ENCODE data around the gene RPL35.

- no peak for TF ChIP-seq CTCF (conservative IDR thresholded peaks at IDR 0.05; ENCODE audit: low read depth, low read length)
- TF ChIP-seq EZH2 (IDR thresholded peaks at IDR 0.05; ENCODE audit: borderline replicate concordance, low read depth, low read length, poor library complexity, severe bottlenecking), result no peak
Observed at GRCh38 chr9:124877021-124877782, 15.4 kb upstream of the RPL35 start.

Measured in A673 (cell line).